SU-DHL-6 (cell line): ENCODE results near the gene FBLN5.

Experiments used
- CTCF ChIP-seq: fragments of 200-600 bp; sonication (generic); IDR thresholded peaks from one replicate; pipeline ENCODE4 v1.5.1; 2017; ENCODE audit warnings: antibody characterized with exemption, mild to moderate bottlenecking, low read length, moderate library complexity; ENCODE audit not compliant: insufficient read depth, poor library complexity, severe bottlenecking
- EZH2phosphoT487 ChIP-seq: fragments of 200-600 bp; sonication (generic), shearing (Covaris generic); conservative IDR thresholded peaks from 2 replicates; pipeline ENCODE4 v1.6.1; 2018; ENCODE audit warnings: mild to moderate bottlenecking, antibody characterized with exemption, low read length, moderate library complexity, mixed read lengths

DNA sequence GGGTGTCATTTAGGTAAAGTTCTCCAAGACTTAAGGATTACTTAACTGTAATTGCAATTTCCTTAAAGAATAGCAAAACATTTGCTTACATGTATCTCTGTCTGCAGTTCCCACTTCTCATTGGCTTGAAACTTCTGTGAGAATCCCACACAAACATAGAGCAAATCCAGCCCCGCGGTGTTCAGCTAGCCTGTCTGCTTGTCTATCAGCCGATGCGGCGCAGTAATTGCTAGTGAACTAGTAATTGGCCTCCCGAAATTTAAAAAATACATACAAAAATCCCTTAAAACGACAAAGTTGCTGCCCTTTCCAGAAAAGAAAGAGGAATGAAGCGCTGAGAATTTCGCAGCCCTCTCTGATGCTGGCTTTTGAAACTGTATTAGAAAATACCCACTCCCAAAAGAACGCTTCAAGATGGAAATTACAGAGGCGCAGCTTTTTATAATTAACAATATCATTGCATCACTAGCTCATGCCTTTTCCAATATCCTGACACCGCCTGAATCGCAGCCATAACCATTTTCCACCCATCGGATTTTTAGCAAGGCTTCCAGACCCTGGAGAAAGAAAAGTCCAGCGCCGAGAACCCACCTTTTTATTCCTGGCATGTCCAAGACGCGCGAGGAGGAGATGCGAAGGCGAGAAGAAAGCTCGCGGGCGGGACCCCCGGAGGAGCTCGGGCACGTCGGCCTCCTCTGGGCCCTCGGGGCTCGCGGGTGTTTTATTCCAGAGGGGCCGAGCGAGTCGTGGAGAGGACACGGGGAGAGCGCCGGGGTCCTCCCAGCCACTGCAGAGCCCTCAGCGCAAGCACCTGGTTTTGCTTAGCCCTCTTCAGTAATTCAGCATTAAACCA is 646 bp downstream of the FBLN5 start:
- TF ChIP-seq CTCF (no peak), EZH2phosphoT487 (no peak)
